A549 treated with DMSO at 1 μM for 4 hours (cell line): ENCODE results near the gene PIK3C2A. TPM values are rescaled to one million over a fixed set of nuclear protein-coding genes. Genes with fewer than 3 reads are reported as not detected.

ENCODE experiments used
- total RNA-seq: library from RNA; stranded (reverse); fragments of 200-300 nt; extraction: Qiagen RNA extraction; gene quantifications from 5 replicates; pipeline ENCODE4 v1.2.3, GENCODE V29; 2022; ENCODE audit warnings: low read depth

The PIK3C2A gene
- 11.6 to 20.3 TPM (median 17.0 TPM) in 5 replicates for total RNA-seq

DNA sequence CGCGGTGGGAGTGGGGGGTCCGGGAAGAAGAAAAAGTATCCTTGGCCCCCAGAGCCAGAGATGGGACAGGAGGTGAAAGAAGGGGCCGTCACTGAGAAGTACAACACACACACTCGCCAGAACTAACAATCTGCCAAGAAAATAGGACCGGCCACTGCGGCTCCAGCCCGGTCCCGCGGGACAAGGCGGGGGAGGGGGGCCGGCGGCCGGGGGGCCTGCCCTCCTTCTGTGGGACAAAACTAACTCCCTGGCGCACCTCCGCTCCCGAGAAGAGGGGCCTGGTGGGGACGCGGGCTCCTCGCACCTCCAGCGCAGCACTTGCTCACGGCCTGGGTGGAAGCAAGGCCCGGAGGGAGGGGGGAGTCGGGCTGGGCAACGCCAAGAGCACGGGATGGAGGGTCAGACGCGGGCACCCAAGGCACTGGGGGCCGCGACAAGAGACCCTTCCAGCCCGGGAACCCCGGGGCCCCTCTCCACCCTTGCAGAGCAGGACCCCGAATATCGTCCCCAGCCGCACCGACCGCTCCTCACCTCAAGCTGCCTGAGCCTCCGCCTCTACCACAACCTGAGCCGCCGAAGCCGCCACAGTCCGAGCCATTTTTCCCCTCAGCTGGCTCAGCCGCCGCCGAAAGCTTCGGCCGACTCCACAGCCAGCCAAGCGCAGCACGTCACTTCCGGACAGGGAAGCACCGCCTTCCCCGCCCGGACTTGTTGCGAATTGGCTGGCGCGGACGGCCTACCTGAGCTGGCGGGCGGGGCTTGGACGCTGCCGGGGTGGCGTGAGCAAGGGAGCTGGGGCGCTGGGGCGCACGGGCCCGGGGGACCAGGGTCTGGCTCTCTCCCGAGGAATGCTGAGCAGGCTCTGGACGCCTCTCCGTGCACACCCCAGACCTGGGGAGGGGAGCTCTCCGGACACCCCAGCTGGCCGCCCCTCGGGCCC, at the start of gene PIK3C2A:
PIK3C2A (minus strand) TSS at position 670 of the 940 bp plus-strand sequence. CDS start 38,245 bp downstream, outside the sequence.

Other genes starting within 250 kb of the PIK3C2A start
- 15.7 to 19.6 TPM (median 17.5 TPM) in 5 replicates for gene PLEKHA7, start 193.6 kb downstream of the PIK3C2A start, total RNA-seq
- 1,405 to 1,959 TPM (median 1,577 TPM) in 5 replicates for gene RPS13, start 130.3 kb downstream of the PIK3C2A start, total RNA-seq
- gene NUCB2, start 68.8 kb upstream of the PIK3C2A start, total RNA-seq, result 27.1 to 36.3 TPM (median 32.1 TPM) in 5 replicates
- 2.3 to 3.7 TPM (median 3.3 TPM) in 5 replicates for gene NCR3LG1, start 143.8 kb upstream of the PIK3C2A start, total RNA-seq
- 0.15 to 0.62 TPM (median 0.37 TPM) in 5 replicates for gene KCNJ11, start 180.7 kb upstream of the PIK3C2A start, total RNA-seq